BLaER1 treated with 17β-estradiol and CSF1 and Interleukin-3, amounts not matched to agents 10 nM and 100 nM (cell line): ENCODE measurements around the gene FAM209A.
"Not testable (repeated sequence)": the region's sequence is repeated elsewhere in the genome, so short reads cannot be mapped to it uniquely, and the experiment has no call there.

Experiments
- H3K27ac ChIP-seq, 11 experiments: shearing (Covaris generic); formaldehyde crosslinking; 2 replicates each; pipeline ENCODE4 v1.8.1; 2022
- H3K27me3 ChIP-seq, 11 experiments: shearing (Covaris generic); formaldehyde crosslinking; 2 replicates each; pipeline ENCODE4 v1.8.1; 2022
- H3K36me3 ChIP-seq, 11 experiments: shearing (Covaris generic); formaldehyde crosslinking; 2 replicates each; pipeline ENCODE4 v1.8.1; 2022
- H3K4me1 ChIP-seq, 10 experiments: shearing (Covaris generic); formaldehyde crosslinking; 2 replicates each; pipeline ENCODE4 v1.8.1; 2022
- H3K4me2 ChIP-seq, 11 experiments: shearing (Covaris generic); formaldehyde crosslinking; 2 replicates each; pipeline ENCODE4 v1.8.1; 2022
- H3K4me3 ChIP-seq, 10 experiments: shearing (Covaris generic); formaldehyde crosslinking; 2 replicates each; pipeline ENCODE4 v1.8.1; 2022
- H3K9ac ChIP-seq, 11 experiments: shearing (Covaris generic); formaldehyde crosslinking; 2 replicates each; pipeline ENCODE4 v1.8.1; 2022
- H3K9me3 ChIP-seq, 11 experiments: shearing (Covaris generic); formaldehyde crosslinking; replicated peaks in 1 of 11; 2 replicates each; pipeline ENCODE4 v1.8.1; 2022
- H4K20me1 ChIP-seq, 11 experiments: shearing (Covaris generic); formaldehyde crosslinking; 2 replicates each; pipeline ENCODE4 v1.8.1; 2022
- Cebpa-rat ChIP-seq, 11 experiments: shearing (Covaris generic); IDR thresholded peaks; 2 replicates each; pipeline ENCODE4 v1.8.1; 2022

The FAM209A gene

GRCh38 chr20:56524444-56524843, at the start of gene FAM209A:
Gene FAM209A (plus strand): TSS chr20:56524744. CDS start chr20:56524809, 65 bp downstream.
- Histone ChIP-seq H3K36me3 (peaks cover 22 to 32% (median 25%) of the 10 kb centered on the region in 11 experiments), H3K9me3 (peaks cover 22 to 36% (median 29%) of the 10 kb centered on the region in 11 experiments)
- not testable (repeated sequence) for H3K4me3 ChIP-seq, H4K20me1 ChIP-seq, H3K9ac ChIP-seq, H3K27me3 ChIP-seq, H3K4me1 ChIP-seq, H3K4me2 ChIP-seq, H3K27ac ChIP-seq

GRCh38 chr20:56483970-56484369, 40.6 kb upstream of the FAM209A start:
- TF ChIP-seq Cebpa-rat (IDR thresholded peaks at IDR 0.05): no peak
- peak overlapping the region; percentile 10 to 57 (median 44); a peak in 21 of 22 replicates for H3K4me2 ChIP-seq
- peaks cover 89 to 98% (median 95%) of the 10 kb centered on the region in 11 experiments for H3K36me3 ChIP-seq
- no peaks in the 10 kb centered on the region for H3K9me3 ChIP-seq
- H3K9ac ChIP-seq: peak overlapping the region in 2 of 11 experiments; percentile 14 to 32; a peak in 2 of 22 replicates
- peaks cover 11 to 20% (median 16%) of the 10 kb centered on the region in 10 experiments for H3K4me1 ChIP-seq
- H3K27ac ChIP-seq: peak overlapping the region in 6 of 11 experiments; percentile 20 to 42 (median 31); a peak in 8 of 22 replicates
- H4K20me1 ChIP-seq: peaks cover 4 to 87% (median 59%) of the 10 kb centered on the region in 11 experiments; a peak in 17 of 22 replicates
- H3K27me3 ChIP-seq: no peaks in the 10 kb centered on the region
- no peak overlapping the region for H3K4me3 ChIP-seq

GRCh38 chr20:56487216-56487615, 37.3 kb upstream of the FAM209A start:
- Histone ChIP-seq H3K4me1 (peaks cover 11 to 20% (median 16%) of the 10 kb centered on the region in 10 experiments), H3K4me2 (no peak overlapping the region), H3K27ac (no peak overlapping the region), H3K4me3 (no peak overlapping the region), H3K9me3 (no peaks in the 10 kb centered on the region), H3K27me3 (no peaks in the 10 kb centered on the region), H3K9ac (no peak overlapping the region), H3K36me3 (peaks cover 89 to 98% (median 94%) of the 10 kb centered on the region in 11 experiments), H4K20me1 (peaks cover 15 to 93% (median 68%) of the 10 kb centered on the region in 11 experiments; a peak in 18 of 22 replicates)
- TF ChIP-seq Cebpa-rat (IDR thresholded peaks at IDR 0.05): no peak

DNA sequence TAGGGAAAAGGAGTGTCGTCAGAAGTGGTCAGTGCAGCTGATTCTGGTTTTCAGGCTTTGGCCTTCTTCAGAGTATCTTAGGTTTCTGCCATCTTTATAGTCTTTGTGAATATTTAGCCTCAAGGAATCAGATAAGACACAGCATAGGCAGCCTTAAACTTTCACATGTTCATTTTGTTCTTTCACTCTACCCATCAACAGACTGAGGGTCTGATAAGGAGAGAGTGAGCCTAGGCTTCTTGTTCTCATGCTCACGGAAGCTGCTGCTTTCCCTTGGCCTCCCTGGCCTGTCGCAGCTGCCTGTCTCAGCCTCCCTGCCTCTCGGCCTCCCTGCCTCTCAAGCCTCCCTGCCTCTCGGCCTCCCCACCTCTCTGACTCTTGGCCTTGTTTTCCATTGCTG, 36.0 kb upstream of the FAM209A start:
- TF ChIP-seq Cebpa-rat (IDR thresholded peaks at IDR 0.05): no peak
- Histone ChIP-seq H3K27ac (no peak overlapping the region), H3K4me2 (no peak overlapping the region), H3K27me3 (no peaks in the 10 kb centered on the region), H3K4me1 (peaks cover 7 to 14% (median 9%) of the 10 kb centered on the region in 10 experiments; a peak in 19 of 20 replicates), H3K36me3 (peaks cover 90 to 99% (median 96%) of the 10 kb centered on the region in 11 experiments), H3K4me3 (no peak overlapping the region), H4K20me1 (peaks cover 15 to 89% (median 61%) of the 10 kb centered on the region in 11 experiments; a peak in 16 of 22 replicates), H3K9ac (no peak overlapping the region), H3K9me3 (no peaks in the 10 kb centered on the region)

- no peak overlapping the region for H3K4me3 ChIP-seq
- peaks cover 0 to 13% (median 7%) of the 10 kb centered on the region in 11 experiments; a peak in 8 of 22 replicates for H3K9me3 ChIP-seq
- no peak for TF ChIP-seq Cebpa-rat (IDR thresholded peaks at IDR 0.05)
- H3K27ac ChIP-seq: no peak overlapping the region
- H3K27me3 ChIP-seq: no peaks in the 10 kb centered on the region
- H3K4me1 ChIP-seq: peaks cover 0 to 5% (median 0%) of the 10 kb centered on the region in 10 experiments; a peak in 1 of 20 replicates
- H3K4me2 ChIP-seq: no peak overlapping the region
- peaks cover 50 to 98% (median 76%) of the 10 kb centered on the region in 11 experiments for H3K36me3 ChIP-seq
- peaks cover 0 to 60% (median 29%) of the 10 kb centered on the region in 11 experiments; a peak in 15 of 22 replicates for H4K20me1 ChIP-seq
- H3K9ac ChIP-seq: no peak overlapping the region
Measured at GRCh38 chr20:56501116-56501515, 23.4 kb upstream of the FAM209A start.

GRCh38 chr20:56503916-56504315, 20.6 kb upstream of the FAM209A start:
- H3K9ac ChIP-seq: no peak overlapping the region
- no peak overlapping the region for H3K4me3 ChIP-seq
- H3K4me1 ChIP-seq: peaks cover 0 to 5% (median 0%) of the 10 kb centered on the region in 10 experiments; a peak in 1 of 20 replicates
- H3K9me3 ChIP-seq: no peaks in the 10 kb centered on the region
- H3K36me3 ChIP-seq: peaks cover 41 to 89% (median 61%) of the 10 kb centered on the region in 11 experiments
- no peak for TF ChIP-seq Cebpa-rat (IDR thresholded peaks at IDR 0.05)
- no peak overlapping the region for H3K27ac ChIP-seq
- H3K4me2 ChIP-seq: no peak overlapping the region
- H4K20me1 ChIP-seq: peaks cover 0 to 65% (median 33%) of the 10 kb centered on the region in 11 experiments; a peak in 15 of 22 replicates
- H3K27me3 ChIP-seq: no peaks in the 10 kb centered on the region

DNA sequence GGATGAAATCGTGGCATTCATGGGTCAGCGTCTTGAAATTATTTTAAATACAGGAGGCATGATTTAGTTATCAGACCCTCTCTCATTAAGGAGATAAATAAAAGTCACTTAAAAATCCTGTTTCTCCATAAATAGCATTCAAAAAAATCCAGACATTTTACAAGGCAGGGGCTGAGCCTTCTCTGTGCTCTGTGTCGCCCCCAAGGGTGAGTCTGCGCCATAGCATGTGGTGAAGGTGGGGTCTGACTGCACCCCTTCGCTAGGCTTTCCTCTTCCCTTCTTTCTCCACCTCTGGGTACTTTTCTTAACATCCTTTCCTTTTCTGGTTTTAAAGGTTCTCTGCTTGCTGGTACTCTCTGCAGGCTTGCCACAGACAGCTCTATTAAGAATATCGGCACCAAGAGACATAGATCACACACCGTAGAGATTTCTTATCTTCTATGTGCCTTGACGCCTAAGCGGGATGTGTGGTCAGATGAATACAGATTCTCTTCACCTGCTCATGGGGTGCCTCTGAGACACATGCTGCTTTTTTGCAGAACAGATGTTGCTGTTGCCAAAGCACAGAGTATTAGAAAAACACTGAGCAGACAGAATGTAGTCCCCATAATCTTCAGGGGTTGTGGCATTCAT, 20.1 kb upstream of the FAM209A start:
- Histone ChIP-seq H3K4me3 (no peak overlapping the region), H4K20me1 (peaks cover 0 to 71% (median 33%) of the 10 kb centered on the region in 11 experiments; a peak in 15 of 22 replicates), H3K36me3 (peaks cover 46 to 89% (median 59%) of the 10 kb centered on the region in 11 experiments), H3K4me2 (no peak overlapping the region), H3K9ac (no peak overlapping the region), H3K9me3 (no peaks in the 10 kb centered on the region), H3K27ac (no peak overlapping the region), H3K27me3 (no peaks in the 10 kb centered on the region), H3K4me1 (peaks cover 0 to 5% (median 0%) of the 10 kb centered on the region in 10 experiments; a peak in 1 of 20 replicates)
- no peak for TF ChIP-seq Cebpa-rat (IDR thresholded peaks at IDR 0.05)

GRCh38 chr20:56506103-56506502, 18.4 kb upstream of the FAM209A start:
- no peak overlapping the region for H3K4me3 ChIP-seq
- H3K27ac ChIP-seq: no peak overlapping the region
- H3K9ac ChIP-seq: no peak overlapping the region
- peaks cover 0 to 64% (median 37%) of the 10 kb centered on the region in 11 experiments; a peak in 16 of 22 replicates for H4K20me1 ChIP-seq
- no peaks in the 10 kb centered on the region for H3K27me3 ChIP-seq
- H3K4me2 ChIP-seq: no peak overlapping the region
- no peak for TF ChIP-seq Cebpa-rat (IDR thresholded peaks at IDR 0.05)
- no peaks in the 10 kb centered on the region for H3K4me1 ChIP-seq
- no peaks in the 10 kb centered on the region for H3K9me3 ChIP-seq
- peaks cover 35 to 89% (median 56%) of the 10 kb centered on the region in 11 experiments for H3K36me3 ChIP-seq

DNA sequence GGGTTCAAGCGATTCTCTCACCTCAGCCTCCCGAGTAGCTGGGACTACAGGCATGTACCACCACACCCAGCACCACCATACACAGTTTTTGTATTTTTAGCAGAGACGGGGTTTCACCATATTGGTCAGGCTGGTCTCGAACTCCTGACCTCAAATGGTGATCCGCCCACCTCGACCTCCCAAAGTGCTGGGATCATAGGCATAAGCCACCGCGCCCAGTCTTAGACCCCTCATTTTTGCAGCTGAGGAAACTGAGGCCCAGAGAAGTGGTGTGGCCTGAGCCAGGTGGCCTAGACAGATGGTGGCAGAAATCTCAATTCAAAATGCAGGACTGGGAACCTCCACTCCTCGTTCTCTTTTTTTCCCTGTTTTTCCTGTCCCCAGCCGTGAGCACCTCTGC, 12.6 kb upstream of the FAM209A start:
- peaks cover 0 to 49% (median 17%) of the 10 kb centered on the region in 11 experiments; a peak in 13 of 22 replicates for H4K20me1 ChIP-seq
- H3K36me3 ChIP-seq: peaks cover 58 to 91% (median 71%) of the 10 kb centered on the region in 11 experiments
- no peaks in the 10 kb centered on the region for H3K27me3 ChIP-seq

More for the DNA sequence above, 12.6 kb upstream of the FAM209A start:
- Histone ChIP-seq H3K4me1 (no peaks in the 10 kb centered on the region), H3K9ac (no peak overlapping the region), H3K4me2 (no peak overlapping the region), H3K9me3 (peaks cover 0 to under 1% (median 0%) of the 10 kb centered on the region in 11 experiments; a peak in 1 of 22 replicates), H3K27ac (no peak overlapping the region), H3K4me3 (no peak overlapping the region)
- TF ChIP-seq Cebpa-rat (IDR thresholded peaks at IDR 0.05): no peak
